Measurements from ENCODE around the gene CBARP. TPM values are rescaled to one million over a fixed set of nuclear protein-coding genes. Genes with fewer than 3 reads are reported as not detected.

Gene CBARP
- total and polyA plus RNA-seq, 2 of the 13 experiments (the other 11 are each of a cell fraction or from before 2014, with no cell fraction given) = 1.2 to 1.4 TPM

DNA sequence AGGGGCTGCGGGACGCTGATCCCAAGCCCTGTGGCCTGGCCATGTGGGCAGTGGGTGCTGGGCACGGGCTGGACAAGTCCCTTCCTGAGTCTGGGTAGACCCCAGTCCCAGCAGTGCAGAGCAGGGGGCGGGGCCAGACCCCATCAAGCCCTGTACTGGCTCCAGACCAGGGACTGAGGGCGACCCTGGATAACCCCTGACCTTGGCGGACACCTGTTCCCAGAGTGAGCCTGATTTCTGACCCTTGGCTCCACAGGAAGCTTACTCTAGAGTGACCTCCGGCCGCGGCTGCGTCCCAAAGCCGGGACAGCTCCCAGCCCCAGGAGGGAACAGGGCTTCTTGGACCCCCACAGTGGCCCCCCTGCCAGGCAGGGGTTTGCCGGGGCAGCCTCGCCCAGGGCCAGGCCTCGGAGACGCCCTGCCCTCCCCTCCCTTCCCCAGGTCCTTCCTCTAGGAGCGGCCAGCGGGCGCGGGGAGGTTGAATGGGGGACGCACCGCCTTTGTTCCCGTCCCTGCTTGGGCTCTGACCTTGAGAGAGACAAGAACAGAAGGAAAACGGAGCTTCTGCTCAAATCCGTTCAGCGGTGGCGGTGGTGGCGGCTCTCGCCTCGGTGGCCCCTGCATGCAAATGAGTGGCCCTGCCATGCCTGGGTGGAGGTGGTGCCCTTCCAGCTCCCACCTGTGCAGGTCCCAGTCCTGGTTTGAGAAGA, 45.6 kb upstream of the CBARP start (continued):
- TF ChIP-seq, protein P1, sequence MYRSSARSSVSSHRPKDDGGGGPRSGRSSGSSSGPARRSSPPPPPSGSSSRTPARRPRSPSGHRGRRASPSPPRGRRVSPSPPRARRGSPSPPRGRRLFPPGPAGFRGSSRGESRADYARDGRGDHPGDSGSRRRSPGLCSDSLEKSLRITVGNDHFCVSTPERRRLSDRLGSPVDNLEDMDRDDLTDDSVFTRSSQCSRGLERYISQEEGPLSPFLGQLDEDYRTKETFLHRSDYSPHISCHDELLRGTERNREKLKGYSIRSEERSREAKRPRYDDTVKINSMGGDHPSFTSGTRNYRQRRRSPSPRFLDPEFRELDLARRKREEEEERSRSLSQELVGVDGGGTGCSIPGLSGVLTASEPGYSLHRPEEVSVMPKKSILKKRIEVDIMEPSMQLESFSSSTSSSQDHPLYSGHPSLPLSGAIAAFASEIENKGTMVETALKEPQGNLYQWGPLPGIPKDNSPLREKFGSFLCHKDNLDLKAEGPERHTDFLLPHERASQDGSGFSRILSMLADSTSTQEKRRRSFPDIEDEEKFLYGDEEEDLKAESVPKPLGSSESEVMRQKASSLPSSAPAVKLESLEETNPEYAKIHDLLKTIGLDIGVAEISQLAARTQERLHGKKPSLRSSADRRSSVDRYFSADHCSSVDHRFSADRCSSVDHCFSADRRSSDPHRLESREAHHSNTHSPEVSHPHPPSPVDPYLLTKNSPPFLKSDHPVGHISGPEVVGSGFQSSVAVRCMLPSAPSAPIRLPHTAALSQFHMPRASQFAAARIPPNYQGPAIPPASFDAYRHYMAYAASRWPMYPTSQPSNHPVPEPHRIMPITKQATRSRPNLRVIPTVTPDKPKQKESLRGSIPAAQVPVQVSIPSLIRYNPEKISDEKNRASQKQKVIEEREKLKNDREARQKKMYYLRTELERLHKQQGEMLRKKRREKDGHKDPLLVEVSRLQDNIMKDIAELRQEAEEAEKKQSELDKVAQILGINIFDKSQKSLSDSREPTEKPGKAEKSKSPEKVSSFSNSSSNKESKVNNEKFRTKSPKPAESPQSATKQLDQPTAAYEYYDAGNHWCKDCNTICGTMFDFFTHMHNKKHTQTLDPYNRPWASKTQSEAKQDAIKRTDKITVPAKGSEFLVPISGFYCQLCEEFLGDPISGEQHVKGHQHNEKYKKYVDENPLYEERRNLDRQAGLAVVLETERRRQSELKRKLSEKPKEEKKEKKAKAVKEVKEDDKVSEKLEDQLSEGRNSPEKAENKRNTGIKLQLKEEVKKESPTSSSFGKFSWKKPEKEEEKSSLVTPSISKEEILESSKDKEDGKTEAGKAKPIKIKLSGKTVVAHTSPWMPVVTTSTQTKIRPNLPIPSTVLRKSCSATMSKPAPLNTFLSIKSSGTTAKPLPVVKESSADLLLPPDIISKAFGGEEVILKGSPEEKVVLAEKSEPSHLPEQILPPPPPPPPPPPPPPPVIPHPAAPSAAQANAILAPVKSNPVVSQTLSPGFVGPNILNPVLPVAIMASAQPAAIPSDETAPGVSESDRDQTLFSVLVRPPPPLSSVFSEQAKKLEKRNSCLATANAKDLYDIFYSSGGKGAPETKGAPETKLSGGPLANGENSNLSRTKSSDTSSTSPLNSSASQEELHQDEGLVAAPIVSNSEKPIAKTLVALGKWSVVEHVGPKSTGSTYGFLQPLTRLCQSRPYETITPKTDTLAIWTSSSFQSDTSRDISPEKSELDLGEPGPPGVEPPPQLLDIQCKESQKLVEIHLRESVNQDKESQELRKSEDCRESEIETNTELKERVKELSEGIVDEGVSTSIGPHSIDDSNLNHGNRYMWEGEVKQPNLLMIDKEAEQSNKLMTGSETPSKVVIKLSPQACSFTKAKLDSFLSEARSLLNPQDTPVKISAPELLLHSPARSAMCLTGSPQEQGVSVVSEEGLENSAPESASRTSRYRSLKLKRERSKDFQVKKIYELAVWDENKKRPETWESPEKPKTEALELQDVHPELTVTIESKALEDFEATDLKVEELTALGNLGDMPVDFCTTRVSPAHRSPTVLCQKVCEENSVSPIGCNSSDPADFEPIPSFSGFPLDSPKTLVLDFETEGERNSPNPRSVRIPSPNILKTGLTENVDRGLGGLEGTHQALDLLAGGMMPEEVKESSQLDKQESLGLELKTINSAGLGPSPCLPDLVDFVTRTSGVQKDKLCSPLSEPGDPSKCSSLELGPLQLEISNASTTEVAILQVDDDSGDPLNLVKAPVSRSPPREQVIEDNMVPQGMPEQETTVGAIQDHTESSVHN (CRISPR knock-in tag; IDR thresholded peaks at IDR 0.05) = no peak
- TF ChIP-seq DNMT1 (CRISPR knock-in tag; IDR thresholded peaks at IDR 0.05) = no peak
- TF ChIP-seq ZNF672 (CRISPR knock-in tag; IDR thresholded peaks at IDR 0.05) = no peak
- no peak; the same call in 1 of the 2 replicates for TF ChIP-seq TBX3 (IDR thresholded peaks at IDR 0.05; ENCODE audit: borderline replicate concordance)
- TF ChIP-seq ZNF891 (CRISPR knock-in tag; IDR thresholded peaks at IDR 0.05) = peak; percentile 71; the same call in 1 of the 2 replicates
- peak; percentile 30; the same call in 1 of the 2 replicates for TF ChIP-seq ZSCAN12 (CRISPR knock-in tag; IDR thresholded peaks at IDR 0.05)
- no peak for TF ChIP-seq CAMTA2 (CRISPR knock-in tag; IDR thresholded peaks at IDR 0.05; ENCODE audit: borderline replicate concordance)
- TF ChIP-seq, protein P2, sequence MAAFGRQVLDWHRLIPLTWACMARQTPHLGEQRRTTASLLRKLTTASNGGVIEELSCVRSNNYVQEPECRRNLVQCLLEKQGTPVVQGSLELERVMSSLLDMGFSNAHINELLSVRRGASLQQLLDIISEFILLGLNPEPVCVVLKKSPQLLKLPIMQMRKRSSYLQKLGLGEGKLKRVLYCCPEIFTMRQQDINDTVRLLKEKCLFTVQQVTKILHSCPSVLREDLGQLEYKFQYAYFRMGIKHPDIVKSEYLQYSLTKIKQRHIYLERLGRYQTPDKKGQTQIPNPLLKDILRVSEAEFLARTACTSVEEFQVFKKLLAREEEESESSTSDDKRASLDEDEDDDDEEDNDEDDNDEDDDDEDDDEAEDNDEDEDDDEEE (CRISPR knock-in tag; IDR thresholded peaks at IDR 0.05) = no peak
- TF ChIP-seq ZNF607 (CRISPR knock-in tag; IDR thresholded peaks at IDR 0.05; ENCODE audit: borderline replicate concordance) = no peak
- TF ChIP-seq, protein P3, sequence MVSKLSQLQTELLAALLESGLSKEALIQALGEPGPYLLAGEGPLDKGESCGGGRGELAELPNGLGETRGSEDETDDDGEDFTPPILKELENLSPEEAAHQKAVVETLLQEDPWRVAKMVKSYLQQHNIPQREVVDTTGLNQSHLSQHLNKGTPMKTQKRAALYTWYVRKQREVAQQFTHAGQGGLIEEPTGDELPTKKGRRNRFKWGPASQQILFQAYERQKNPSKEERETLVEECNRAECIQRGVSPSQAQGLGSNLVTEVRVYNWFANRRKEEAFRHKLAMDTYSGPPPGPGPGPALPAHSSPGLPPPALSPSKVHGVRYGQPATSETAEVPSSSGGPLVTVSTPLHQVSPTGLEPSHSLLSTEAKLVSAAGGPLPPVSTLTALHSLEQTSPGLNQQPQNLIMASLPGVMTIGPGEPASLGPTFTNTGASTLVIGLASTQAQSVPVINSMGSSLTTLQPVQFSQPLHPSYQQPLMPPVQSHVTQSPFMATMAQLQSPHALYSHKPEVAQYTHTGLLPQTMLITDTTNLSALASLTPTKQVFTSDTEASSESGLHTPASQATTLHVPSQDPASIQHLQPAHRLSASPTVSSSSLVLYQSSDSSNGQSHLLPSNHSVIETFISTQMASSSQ (IDR thresholded peaks at IDR 0.05; ENCODE audit: low read depth) = no peak
- TF ChIP-seq, protein P3 (CRISPR knock-in tag; IDR thresholded peaks at IDR 0.05; ENCODE audit: borderline replicate concordance) = no peak
- TF ChIP-seq, protein P4, sequence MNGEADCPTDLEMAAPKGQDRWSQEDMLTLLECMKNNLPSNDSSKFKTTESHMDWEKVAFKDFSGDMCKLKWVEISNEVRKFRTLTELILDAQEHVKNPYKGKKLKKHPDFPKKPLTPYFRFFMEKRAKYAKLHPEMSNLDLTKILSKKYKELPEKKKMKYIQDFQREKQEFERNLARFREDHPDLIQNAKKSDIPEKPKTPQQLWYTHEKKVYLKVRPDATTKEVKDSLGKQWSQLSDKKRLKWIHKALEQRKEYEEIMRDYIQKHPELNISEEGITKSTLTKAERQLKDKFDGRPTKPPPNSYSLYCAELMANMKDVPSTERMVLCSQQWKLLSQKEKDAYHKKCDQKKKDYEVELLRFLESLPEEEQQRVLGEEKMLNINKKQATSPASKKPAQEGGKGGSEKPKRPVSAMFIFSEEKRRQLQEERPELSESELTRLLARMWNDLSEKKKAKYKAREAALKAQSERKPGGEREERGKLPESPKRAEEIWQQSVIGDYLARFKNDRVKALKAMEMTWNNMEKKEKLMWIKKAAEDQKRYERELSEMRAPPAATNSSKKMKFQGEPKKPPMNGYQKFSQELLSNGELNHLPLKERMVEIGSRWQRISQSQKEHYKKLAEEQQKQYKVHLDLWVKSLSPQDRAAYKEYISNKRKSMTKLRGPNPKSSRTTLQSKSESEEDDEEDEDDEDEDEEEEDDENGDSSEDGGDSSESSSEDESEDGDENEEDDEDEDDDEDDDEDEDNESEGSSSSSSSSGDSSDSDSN (CRISPR knock-in tag; IDR thresholded peaks at IDR 0.05) = peak; percentile 66
- 0 out of 2 replicates have a peak, but pooled peaks have one; percentile 18 for TF ChIP-seq KDM6A (CRISPR knock-in tag; IDR thresholded peaks at IDR 0.05; ENCODE audit: low read depth)
